GM12878 (cell line): ENCODE data around the gene YEATS2. TPM values are rescaled to one million over a fixed set of nuclear protein-coding genes. Genes with fewer than 3 reads are reported as not detected.

Experiments used
- HDAC6 ChIP-seq: fragments of 200-600 bp; sonication (generic); IDR thresholded peaks from one replicate; pipeline ENCODE4 v1.8.0; 2017; ENCODE audit warnings: antibody characterized with exemption; ENCODE audit not compliant: unreplicated experiment
- IKZF2 ChIP-seq, 2 experiments: fragments of 450-650 bp; IDR thresholded peaks; 2 replicates each; pipeline ENCODE4 v1.6.1; 2017; ENCODE audit warnings: mild to moderate bottlenecking in 2 of 2, moderate library complexity in 2 of 2
- IRF3 ChIP-seq: fragments of 450-650 bp; IDR thresholded peaks from 2 replicates; pipeline ENCODE4 v1.6.1; 2014; ENCODE audit warnings: mild to moderate bottlenecking
- PML ChIP-seq: IDR thresholded peaks from 2 replicates; pipeline ENCODE4 v1.6.1; 2012; ENCODE audit warnings: low read length, inconsistent platforms
- POU2F2 ChIP-seq: IDR thresholded peaks from 3 replicates; pipeline ENCODE4 v1.6.1; 2011; ENCODE audit warnings: low read depth, mild to moderate bottlenecking, low read length, borderline replicate concordance
- USF1 ChIP-seq: IDR thresholded peaks from 2 replicates; pipeline ENCODE4 v1.6.1; 2011; ENCODE audit warnings: borderline replicate concordance, low read depth, mild to moderate bottlenecking, moderate library complexity, mixed read lengths, low read length; ENCODE audit not compliant: insufficient read depth; ENCODE audit errors: extremely low read length
- ZNF207 ChIP-seq: fragments of 450-650 bp; IDR thresholded peaks from 2 replicates; pipeline ENCODE4 v1.6.1; 2014; ENCODE audit warnings: antibody characterized with exemption, mild to moderate bottlenecking, borderline replicate concordance
- ZZZ3 ChIP-seq: IDR thresholded peaks from 2 replicates; pipeline ENCODE4 v1.6.1; 2011; ENCODE audit warnings: low read depth; ENCODE audit not compliant: control insufficient read depth, insufficient read length
- polyA plus RNA-seq, 11 experiments: library from polyadenylated mRNA; depleted of rRNA in 4 of 11; unstranded in 6 of 11; stranded (reverse) in 5 of 11; fragments of >200 nt; fragmentation: Nextera tagmentation in 4 of 11; fragmentation: Illumina TruSeq in 1 of 11; extraction: Ambion mirVana in 4 of 11; extraction: Trizol in 1 of 11; gene quantifications; 1 replicate in 1 of 11; 2 replicates in 10 of 11; pipeline versions ENCODE4 v1.2.1 to v1.2.3, GENCODE V29; 2011 to 2016; ENCODE audit warnings: inconsistent platforms in 2 of 11, missing spikeins in 2 of 11, low read depth in 1 of 11
- total RNA-seq, 4 experiments: library from RNA; depleted of rRNA in 3 of 4; stranded (reverse); fragments of >200 nt in 3 of 4; fragmentation: Illumina TruSeq in 1 of 4; extraction: Trizol in 1 of 4; gene quantifications; 2 replicates each; pipeline versions ENCODE4 v1.2.1 to v1.2.3, GENCODE V29; 2013 to 2021
- TF ChIP-seq, protein P1 (sequence below): fragments of 450-650 bp; IDR thresholded peaks from 2 replicates; pipeline ENCODE4 v1.6.1; 2016; ENCODE audit warnings: mild to moderate bottlenecking, moderate library complexity, borderline replicate concordance
- TF ChIP-seq, protein P2 (sequence below): IDR thresholded peaks from 2 replicates; pipeline ENCODE4 v1.6.1; 2011; ENCODE audit warnings: low read depth, low read length, improper control_type of control experiment, borderline replicate concordance

The YEATS2 gene
- total and polyA plus RNA-seq, 10 of the 15 experiments (the other 5 are each of a cell fraction or from before 2014, with no cell fraction given): 1.9 to 65.3 (median 25.8) TPM

- TF ChIP-seq, protein P1, sequence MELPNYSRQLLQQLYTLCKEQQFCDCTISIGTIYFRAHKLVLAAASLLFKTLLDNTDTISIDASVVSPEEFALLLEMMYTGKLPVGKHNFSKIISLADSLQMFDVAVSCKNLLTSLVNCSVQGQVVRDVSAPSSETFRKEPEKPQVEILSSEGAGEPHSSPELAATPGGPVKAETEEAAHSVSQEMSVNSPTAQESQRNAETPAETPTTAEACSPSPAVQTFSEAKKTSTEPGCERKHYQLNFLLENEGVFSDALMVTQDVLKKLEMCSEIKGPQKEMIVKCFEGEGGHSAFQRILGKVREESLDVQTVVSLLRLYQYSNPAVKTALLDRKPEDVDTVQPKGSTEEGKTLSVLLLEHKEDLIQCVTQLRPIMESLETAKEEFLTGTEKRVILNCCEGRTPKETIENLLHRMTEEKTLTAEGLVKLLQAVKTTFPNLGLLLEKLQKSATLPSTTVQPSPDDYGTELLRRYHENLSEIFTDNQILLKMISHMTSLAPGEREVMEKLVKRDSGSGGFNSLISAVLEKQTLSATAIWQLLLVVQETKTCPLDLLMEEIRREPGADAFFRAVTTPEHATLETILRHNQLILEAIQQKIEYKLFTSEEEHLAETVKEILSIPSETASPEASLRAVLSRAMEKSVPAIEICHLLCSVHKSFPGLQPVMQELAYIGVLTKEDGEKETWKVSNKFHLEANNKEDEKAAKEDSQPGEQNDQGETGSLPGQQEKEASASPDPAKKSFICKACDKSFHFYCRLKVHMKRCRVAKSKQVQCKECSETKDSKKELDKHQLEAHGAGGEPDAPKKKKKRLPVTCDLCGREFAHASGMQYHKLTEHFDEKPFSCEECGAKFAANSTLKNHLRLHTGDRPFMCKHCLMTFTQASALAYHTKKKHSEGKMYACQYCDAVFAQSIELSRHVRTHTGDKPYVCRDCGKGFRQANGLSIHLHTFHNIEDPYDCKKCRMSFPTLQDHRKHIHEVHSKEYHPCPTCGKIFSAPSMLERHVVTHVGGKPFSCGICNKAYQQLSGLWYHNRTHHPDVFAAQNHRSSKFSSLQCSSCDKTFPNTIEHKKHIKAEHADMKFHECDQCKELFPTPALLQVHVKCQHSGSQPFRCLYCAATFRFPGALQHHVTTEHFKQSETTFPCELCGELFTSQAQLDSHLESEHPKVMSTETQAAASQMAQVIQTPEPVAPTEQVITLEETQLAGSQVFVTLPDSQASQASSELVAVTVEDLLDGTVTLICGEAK: no peak
- TF ChIP-seq, protein P2, sequence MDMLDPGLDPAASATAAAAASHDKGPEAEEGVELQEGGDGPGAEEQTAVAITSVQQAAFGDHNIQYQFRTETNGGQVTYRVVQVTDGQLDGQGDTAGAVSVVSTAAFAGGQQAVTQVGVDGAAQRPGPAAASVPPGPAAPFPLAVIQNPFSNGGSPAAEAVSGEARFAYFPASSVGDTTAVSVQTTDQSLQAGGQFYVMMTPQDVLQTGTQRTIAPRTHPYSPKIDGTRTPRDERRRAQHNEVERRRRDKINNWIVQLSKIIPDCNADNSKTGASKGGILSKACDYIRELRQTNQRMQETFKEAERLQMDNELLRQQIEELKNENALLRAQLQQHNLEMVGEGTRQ: no peak
- TF ChIP-seq USF1: no peak
- no peak for TF ChIP-seq HDAC6
- no peak for TF ChIP-seq IRF3
- TF ChIP-seq ZNF207: no peak
- TF ChIP-seq PML: no peak
- TF ChIP-seq IKZF2 (IDR thresholded peaks at IDR 0.05): no peak
- no peak for TF ChIP-seq POU2F2
- no peak for TF ChIP-seq ZZZ3
Observed at GRCh38 chr3:183764847-183765731, 67.5 kb downstream of the YEATS2 start (continued).
